ENCODE data around the gene MUTYH.
A peak's percentile ranks its signal among the peaks of the same experiment; 100 is the strongest.

MUTYH gene

GRCh38 chr1:45326627-45327623 is 13.3 kb downstream of the MUTYH start, which contains the start of gene HPDL:
Gene HPDL (plus strand): TSS chr1:45326895. CDS start chr1:45327149, 254 bp downstream.
- Histone ChIP-seq H3K27me3 (ENCODE audit: insufficient read depth, low read length) (no peaks in the 10 kb centered on the region), H3K9me3 (ENCODE audit: low read length) (peaks cover 3% of the 10 kb centered on the region), H3K4me3 (ENCODE audit: low read length) (no peak within 1 kb of the TSS), H2AFZ (ENCODE audit: low read depth, low read length) (no peak within 1 kb of the TSS), H3K4me1 (ENCODE audit: insufficient read depth, low read length) (no peaks in the 10 kb centered on the region), H3K36me3 (ENCODE audit: insufficient read depth, low read length) (peaks cover 26% of the 10 kb centered on the region)

- H3K9me3 ChIP-seq (ENCODE audit: low read length), result peaks cover 3% of the 10 kb centered on the region
- no peak overlapping the region for H3K4me3 ChIP-seq (ENCODE audit: low read length)
- H3K27me3 ChIP-seq (ENCODE audit: insufficient read depth, low read length), result no peaks in the 10 kb centered on the region
- H3K36me3 ChIP-seq (ENCODE audit: insufficient read depth, low read length), result peaks cover 17% of the 10 kb centered on the region
- no peak overlapping the region for H2AFZ ChIP-seq (ENCODE audit: low read depth, low read length)
- H3K4me1 ChIP-seq (ENCODE audit: insufficient read depth, low read length), result no peaks in the 10 kb centered on the region
Measured at GRCh38 chr1:45325851-45326506, 14.3 kb downstream of the MUTYH start.

GRCh38 chr1:45322486-45323040 is 17.7 kb downstream of the MUTYH start:
- H3K4me3 ChIP-seq (ENCODE audit: low read length), result no peak overlapping the region
- peaks cover 4% of the 10 kb centered on the region for H3K36me3 ChIP-seq (ENCODE audit: insufficient read depth, low read length)

GRCh38 chr1:45321444-45321843 is 18.8 kb downstream of the MUTYH start:
- Histone ChIP-seq H3K9me3 (ENCODE audit: low read length) (no peaks in the 10 kb centered on the region), H3K4me3 (ENCODE audit: low read length) (no peak overlapping the region), H2AFZ (ENCODE audit: low read depth, low read length) (no peak overlapping the region), H3K27me3 (ENCODE audit: insufficient read depth, low read length) (no peaks in the 10 kb centered on the region), H3K4me1 (ENCODE audit: insufficient read depth, low read length) (no peaks in the 10 kb centered on the region), H3K36me3 (ENCODE audit: insufficient read depth, low read length) (no peaks in the 10 kb centered on the region)

More at GRCh38 chr1:45322486-45323040, 17.7 kb downstream of the MUTYH start:
- Histone ChIP-seq H3K9me3 (ENCODE audit: low read length) (peaks cover 3% of the 10 kb centered on the region), H2AFZ (ENCODE audit: low read depth, low read length) (no peak overlapping the region), H3K4me1 (ENCODE audit: insufficient read depth, low read length) (no peaks in the 10 kb centered on the region), H3K27me3 (ENCODE audit: insufficient read depth, low read length) (no peaks in the 10 kb centered on the region)

- Histone ChIP-seq H3K27me3 (ENCODE audit: insufficient read depth, low read length) (no peaks in the 10 kb centered on the region), H3K9me3 (ENCODE audit: low read length) (no peaks in the 10 kb centered on the region), H3K4me3 (ENCODE audit: low read length) (no peak overlapping the region), H3K36me3 (ENCODE audit: insufficient read depth, low read length) (no peaks in the 10 kb centered on the region), H3K4me1 (ENCODE audit: insufficient read depth, low read length) (no peaks in the 10 kb centered on the region), H2AFZ (ENCODE audit: low read depth, low read length) (no peak overlapping the region)
Measured at GRCh38 chr1:45319761-45320160, 20.5 kb downstream of the MUTYH start.

GRCh38 chr1:45317166-45317565 is 23.1 kb downstream of the MUTYH start:
- Histone ChIP-seq H3K4me1 (ENCODE audit: insufficient read depth, low read length) (no peaks in the 10 kb centered on the region), H3K27me3 (ENCODE audit: insufficient read depth, low read length) (no peaks in the 10 kb centered on the region), H2AFZ (ENCODE audit: low read depth, low read length) (no peak overlapping the region), H3K4me3 (ENCODE audit: low read length) (no peak overlapping the region), H3K9me3 (ENCODE audit: low read length) (no peaks in the 10 kb centered on the region), H3K36me3 (ENCODE audit: insufficient read depth, low read length) (no peaks in the 10 kb centered on the region)

- Histone ChIP-seq H3K4me3 (ENCODE audit: low read length) (no peak overlapping the region), H2AFZ (ENCODE audit: low read depth, low read length) (no peak overlapping the region)
Measured at GRCh38 chr1:45314266-45314665, 26.0 kb downstream of the MUTYH start.

GRCh38 chr1:45306905-45307304 is 33.3 kb downstream of the MUTYH start:
- Histone ChIP-seq H3K36me3 (ENCODE audit: insufficient read depth, low read length) (no peaks in the 10 kb centered on the region), H3K4me3 (ENCODE audit: low read length) (no peak overlapping the region), H3K27me3 (ENCODE audit: insufficient read depth, low read length) (no peaks in the 10 kb centered on the region), H3K9me3 (ENCODE audit: low read length) (no peaks in the 10 kb centered on the region), H2AFZ (ENCODE audit: low read depth, low read length) (no peak overlapping the region), H3K4me1 (ENCODE audit: insufficient read depth, low read length) (peaks cover 15% of the 10 kb centered on the region)

More at GRCh38 chr1:45314266-45314665, 26.0 kb downstream of the MUTYH start:
- no peaks in the 10 kb centered on the region for H3K4me1 ChIP-seq (ENCODE audit: insufficient read depth, low read length)
- H3K36me3 ChIP-seq (ENCODE audit: insufficient read depth, low read length), result no peaks in the 10 kb centered on the region
- no peaks in the 10 kb centered on the region for H3K9me3 ChIP-seq (ENCODE audit: low read length)
- no peaks in the 10 kb centered on the region for H3K27me3 ChIP-seq (ENCODE audit: insufficient read depth, low read length)

DNA sequence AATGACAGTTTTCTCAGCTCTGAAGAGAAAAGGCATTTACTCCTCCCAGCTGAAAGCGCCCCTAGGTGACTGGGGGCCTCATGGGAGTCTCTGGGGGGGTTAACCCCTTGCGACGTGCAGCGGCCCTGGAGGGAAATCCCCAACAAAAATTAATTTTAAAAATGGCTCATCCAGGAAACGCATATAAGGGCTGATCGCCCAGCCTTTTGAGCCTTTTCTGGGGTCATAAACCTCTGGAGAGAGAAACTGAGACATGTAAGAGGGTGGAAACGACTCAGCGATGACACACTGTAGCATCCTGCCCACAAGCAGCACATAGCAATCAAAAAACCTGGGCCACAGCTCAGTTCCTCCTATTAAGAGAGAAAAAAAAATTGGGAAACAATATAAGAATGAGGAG is 33.9 kb downstream of the MUTYH start:
- no peak overlapping the region for H2AFZ ChIP-seq (ENCODE audit: low read depth, low read length)
- no peaks in the 10 kb centered on the region for H3K9me3 ChIP-seq (ENCODE audit: low read length)
- peaks cover 15% of the 10 kb centered on the region for H3K4me1 ChIP-seq (ENCODE audit: insufficient read depth, low read length)
- no peak overlapping the region for H3K4me3 ChIP-seq (ENCODE audit: low read length)
- H3K27me3 ChIP-seq (ENCODE audit: insufficient read depth, low read length), result no peaks in the 10 kb centered on the region
- no peaks in the 10 kb centered on the region for H3K36me3 ChIP-seq (ENCODE audit: insufficient read depth, low read length)

GRCh38 chr1:45305231-45305630 is 35.0 kb downstream of the MUTYH start:
- Histone ChIP-seq H3K4me3 (ENCODE audit: low read length) (no peak overlapping the region), H3K27me3 (ENCODE audit: insufficient read depth, low read length) (no peaks in the 10 kb centered on the region), H3K9me3 (ENCODE audit: low read length) (no peaks in the 10 kb centered on the region), H3K36me3 (ENCODE audit: insufficient read depth, low read length) (no peaks in the 10 kb centered on the region), H3K4me1 (ENCODE audit: insufficient read depth, low read length) (peaks cover 15% of the 10 kb centered on the region), H2AFZ (ENCODE audit: low read depth, low read length) (no peak overlapping the region)

GRCh38 chr1:45304311-45305081 is 35.7 kb downstream of the MUTYH start:
- no peaks in the 10 kb centered on the region for H3K9me3 ChIP-seq (ENCODE audit: low read length)
- peaks cover 15% of the 10 kb centered on the region for H3K4me1 ChIP-seq (ENCODE audit: insufficient read depth, low read length)
- no peak overlapping the region for H2AFZ ChIP-seq (ENCODE audit: low read depth, low read length)
- no peaks in the 10 kb centered on the region for H3K27me3 ChIP-seq (ENCODE audit: insufficient read depth, low read length)
- peak overlapping the region; percentile 86 for H3K4me3 ChIP-seq (ENCODE audit: low read length)
- no peaks in the 10 kb centered on the region for H3K36me3 ChIP-seq (ENCODE audit: insufficient read depth, low read length)

GRCh38 chr1:45303520-45304310 is 36.5 kb downstream of the MUTYH start:
- peaks cover 15% of the 10 kb centered on the region for H3K4me1 ChIP-seq (ENCODE audit: insufficient read depth, low read length)
- no peaks in the 10 kb centered on the region for H3K27me3 ChIP-seq (ENCODE audit: insufficient read depth, low read length)
- H3K9me3 ChIP-seq (ENCODE audit: low read length), result no peaks in the 10 kb centered on the region
- peak overlapping the region; percentile 43 for H2AFZ ChIP-seq (ENCODE audit: low read depth, low read length)
- H3K4me3 ChIP-seq (ENCODE audit: low read length), result peak overlapping the region; percentile 86
- H3K36me3 ChIP-seq (ENCODE audit: insufficient read depth, low read length), result no peaks in the 10 kb centered on the region

All from neuron (in vitro differentiated cells).